BLaER1 treated with 17β-estradiol and CSF1 and Interleukin-3, amounts not matched to agents 10 nM and 100 nM (cell line): Measurements from ENCODE around the gene MGA.
A peak's percentile ranks its signal among the peaks of the same experiment; 100 is the strongest.

Source experiments
- H3K27ac ChIP-seq, 11 experiments: shearing (Covaris generic); formaldehyde crosslinking; 2 replicates each; pipeline ENCODE4 v1.8.1; 2022
- H3K27me3 ChIP-seq, 11 experiments: shearing (Covaris generic); formaldehyde crosslinking; 2 replicates each; pipeline ENCODE4 v1.8.1; 2022
- H3K36me3 ChIP-seq, 11 experiments: shearing (Covaris generic); formaldehyde crosslinking; 2 replicates each; pipeline ENCODE4 v1.8.1; 2022
- H3K4me1 ChIP-seq, 10 experiments: shearing (Covaris generic); formaldehyde crosslinking; 2 replicates each; pipeline ENCODE4 v1.8.1; 2022
- H3K4me2 ChIP-seq, 11 experiments: shearing (Covaris generic); formaldehyde crosslinking; 2 replicates each; pipeline ENCODE4 v1.8.1; 2022
- H3K4me3 ChIP-seq, 10 experiments: shearing (Covaris generic); formaldehyde crosslinking; 2 replicates each; pipeline ENCODE4 v1.8.1; 2022
- H3K9ac ChIP-seq, 11 experiments: shearing (Covaris generic); formaldehyde crosslinking; 2 replicates each; pipeline ENCODE4 v1.8.1; 2022
- H3K9me3 ChIP-seq, 11 experiments: shearing (Covaris generic); formaldehyde crosslinking; replicated peaks in 1 of 11; 2 replicates each; pipeline ENCODE4 v1.8.1; 2022
- H4K20me1 ChIP-seq, 11 experiments: shearing (Covaris generic); formaldehyde crosslinking; 2 replicates each; pipeline ENCODE4 v1.8.1; 2022
- Cebpa-rat ChIP-seq, 11 experiments: shearing (Covaris generic); IDR thresholded peaks; 2 replicates each; pipeline ENCODE4 v1.8.1; 2022

MGA gene

DNA sequence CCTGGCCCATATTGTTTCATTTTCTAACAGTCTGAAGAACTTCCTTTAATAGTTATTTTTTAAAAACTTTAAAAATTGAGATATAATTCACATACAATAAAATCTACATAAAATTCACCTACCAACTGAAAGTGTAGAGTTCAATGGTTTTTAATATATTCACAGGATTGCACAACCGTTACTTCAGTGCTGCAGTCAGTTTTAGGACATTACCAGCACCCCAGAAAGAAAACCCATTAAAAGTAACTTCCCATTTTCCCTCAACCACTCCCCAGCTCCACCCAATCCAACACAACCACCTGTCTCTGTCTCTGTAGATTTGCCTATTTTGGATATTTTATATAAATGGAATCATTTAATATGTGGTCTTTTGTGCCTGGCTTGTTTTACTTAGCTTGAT is 29.6 kb downstream of the MGA start:
- Histone ChIP-seq H3K27ac (no peak overlapping the region), H3K27me3 (no peaks in the 10 kb centered on the region), H3K9me3 (peaks cover 0 to 11% (median 0%) of the 10 kb centered on the region in 11 experiments; a peak in 2 of 22 replicates), H3K9ac (no peak overlapping the region), H3K4me1 (peaks cover 9 to 52% (median 35%) of the 10 kb centered on the region in 10 experiments; a peak in 17 of 20 replicates), H3K4me2 (peak overlapping the region in 8 of 11 experiments; percentile 22 to 68 (median 46); a peak in 14 of 22 replicates), H3K36me3 (peaks cover 0 to 27% (median 14%) of the 10 kb centered on the region in 11 experiments; a peak in 13 of 22 replicates), H3K4me3 (no peak overlapping the region), H4K20me1 (peaks cover 21 to 96% (median 80%) of the 10 kb centered on the region in 11 experiments; a peak in 20 of 22 replicates)
- peak; percentile 76 to 98 (median 94) for TF ChIP-seq Cebpa-rat (IDR thresholded peaks at IDR 0.05)

- Histone ChIP-seq H3K4me1 (peaks cover 16 to 60% (median 41%) of the 10 kb centered on the region in 10 experiments), H3K4me2 (peak overlapping the region in 5 of 11 experiments; percentile 5 to 68 (median 26); a peak in 5 of 22 replicates), H4K20me1 (peaks cover 21 to 96% (median 75%) of the 10 kb centered on the region in 11 experiments; a peak in 20 of 22 replicates), H3K36me3 (peaks cover 0 to 19% (median 6%) of the 10 kb centered on the region in 11 experiments; a peak in 12 of 22 replicates), H3K27me3 (no peaks in the 10 kb centered on the region), H3K9me3 (peaks cover 0 to 6% (median 0%) of the 10 kb centered on the region in 11 experiments; a peak in 2 of 22 replicates), H3K4me3 (no peak overlapping the region), H3K27ac (no peak overlapping the region), H3K9ac (no peak overlapping the region)
- TF ChIP-seq Cebpa-rat (IDR thresholded peaks at IDR 0.05): no peak
These were observed 30.4 kb downstream of the MGA start for GRCh38 chr15:41690636-41691035.

- no peak for TF ChIP-seq Cebpa-rat (IDR thresholded peaks at IDR 0.05)
- Histone ChIP-seq H3K36me3 (peaks cover 0 to 14% (median 4%) of the 10 kb centered on the region in 11 experiments; a peak in 18 of 22 replicates), H3K4me2 (peak overlapping the region in 6 of 11 experiments; percentile 0 to 28 (median 7); a peak in 4 of 22 replicates), H3K27me3 (no peaks in the 10 kb centered on the region), H3K4me3 (no peak overlapping the region), H3K27ac (peak overlapping the region in 2 of 11 experiments; percentile 1 to 6; a peak in 2 of 22 replicates), H4K20me1 (peaks cover 21 to 94% (median 69%) of the 10 kb centered on the region in 11 experiments; a peak in 20 of 22 replicates), H3K4me1 (peaks cover 24 to 69% (median 50%) of the 10 kb centered on the region in 10 experiments), H3K9me3 (no peaks in the 10 kb centered on the region), H3K9ac (0 out of 22 replicates have a peak overlapping the region, but pooled peaks of 1 of the 11 experiments have one; percentile 1)
These were observed 31.3 kb downstream of the MGA start for GRCh38 chr15:41691471-41691870.

DNA sequence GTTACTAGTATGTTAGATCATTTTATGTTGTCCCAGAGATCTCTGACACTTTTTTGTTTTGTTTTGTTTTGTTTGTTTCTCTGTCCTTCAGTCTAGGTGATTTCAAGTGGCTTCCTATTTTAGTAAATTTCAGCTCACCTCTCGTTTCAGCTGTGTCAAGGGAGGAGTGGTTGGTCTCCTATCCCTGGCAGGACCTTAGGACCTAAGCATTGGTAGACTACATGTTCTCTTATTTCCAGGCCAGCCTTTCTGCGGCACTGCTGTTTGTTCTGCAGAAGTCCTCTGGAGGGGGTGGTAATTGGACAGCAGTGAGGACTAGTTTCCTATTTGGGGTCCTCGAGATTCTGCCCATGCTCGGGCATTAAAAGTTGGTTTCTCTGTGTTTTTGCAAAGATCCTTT is 31.8 kb downstream of the MGA start:
- Histone ChIP-seq H4K20me1 (peaks cover 21 to 94% (median 67%) of the 10 kb centered on the region in 11 experiments; a peak in 20 of 22 replicates), H3K9me3 (no peaks in the 10 kb centered on the region), H3K4me2 (peak overlapping the region in 3 of 11 experiments; percentile 6 to 28 (median 8); a peak in 5 of 22 replicates), H3K4me3 (no peak overlapping the region), H3K36me3 (peaks cover 5 to 19% (median 10%) of the 10 kb centered on the region in 11 experiments; a peak in 18 of 22 replicates), H3K9ac (0 out of 22 replicates have a peak overlapping the region, but pooled peaks of 1 of the 11 experiments have one; percentile 1), H3K27me3 (no peaks in the 10 kb centered on the region), H3K27ac (peak overlapping the region in 1 of 11 experiments; percentile 6; a peak in 2 of 22 replicates), H3K4me1 (peaks cover 27 to 73% (median 52%) of the 10 kb centered on the region in 10 experiments)
- no peak for TF ChIP-seq Cebpa-rat (IDR thresholded peaks at IDR 0.05)

DNA sequence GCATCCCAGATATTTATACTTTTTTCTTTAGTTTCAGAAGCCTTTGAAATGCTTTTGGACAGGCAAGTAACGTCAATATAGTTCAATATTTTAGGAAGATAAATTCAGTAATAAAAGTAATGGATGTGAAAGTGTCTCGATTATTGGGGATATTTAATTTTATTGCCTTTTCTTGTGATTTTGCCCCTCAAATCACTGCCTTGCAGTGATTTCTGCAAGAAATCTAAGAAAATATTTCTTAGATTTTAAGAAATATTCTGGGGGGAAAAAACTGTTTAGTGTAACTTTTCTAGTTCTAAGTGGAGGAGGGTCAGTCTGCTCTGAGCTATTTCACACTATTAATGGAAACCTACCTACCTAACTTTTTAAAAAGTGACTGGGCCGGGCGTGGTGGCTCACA is 33.6 kb downstream of the MGA start:
- no peak overlapping the region for H3K9ac ChIP-seq
- peaks cover 18 to 36% (median 25%) of the 10 kb centered on the region in 11 experiments for H3K36me3 ChIP-seq
- no peak overlapping the region for H3K27ac ChIP-seq
- no peak overlapping the region for H3K4me3 ChIP-seq
- peaks cover 10 to 94% (median 66%) of the 10 kb centered on the region in 11 experiments; a peak in 19 of 22 replicates for H4K20me1 ChIP-seq
- H3K9me3 ChIP-seq: no peaks in the 10 kb centered on the region
- H3K4me1 ChIP-seq: peaks cover 29 to 71% (median 56%) of the 10 kb centered on the region in 10 experiments
- TF ChIP-seq Cebpa-rat (IDR thresholded peaks at IDR 0.05): no peak
- no peak overlapping the region for H3K4me2 ChIP-seq
- no peaks in the 10 kb centered on the region for H3K27me3 ChIP-seq

- no peak for TF ChIP-seq Cebpa-rat (IDR thresholded peaks at IDR 0.05)
- peaks cover 0 to 8% (median 0%) of the 10 kb centered on the region in 11 experiments; a peak in 2 of 22 replicates for H3K9me3 ChIP-seq
- peak overlapping the region; percentile 30 to 70 (median 57) for H3K4me2 ChIP-seq
- H3K4me3 ChIP-seq: peak overlapping the region in 2 of 10 experiments; percentile 8 to 27; a peak in 2 of 20 replicates
- peak overlapping the region; percentile 6 to 72 (median 52); a peak in 19 of 22 replicates for H3K27ac ChIP-seq
- no peaks in the 10 kb centered on the region for H3K27me3 ChIP-seq
- H4K20me1 ChIP-seq: peaks cover 8 to 91% (median 54%) of the 10 kb centered on the region in 11 experiments; a peak in 17 of 22 replicates
- H3K9ac ChIP-seq: peak overlapping the region in 8 of 11 experiments; percentile 7 to 61 (median 33); a peak in 11 of 22 replicates
- peaks cover 24 to 52% (median 39%) of the 10 kb centered on the region in 10 experiments for H3K4me1 ChIP-seq
- peaks cover 39 to 48% (median 47%) of the 10 kb centered on the region in 11 experiments for H3K36me3 ChIP-seq
These were observed 35.7 kb downstream of the MGA start for GRCh38 chr15:41695750-41696436.

DNA sequence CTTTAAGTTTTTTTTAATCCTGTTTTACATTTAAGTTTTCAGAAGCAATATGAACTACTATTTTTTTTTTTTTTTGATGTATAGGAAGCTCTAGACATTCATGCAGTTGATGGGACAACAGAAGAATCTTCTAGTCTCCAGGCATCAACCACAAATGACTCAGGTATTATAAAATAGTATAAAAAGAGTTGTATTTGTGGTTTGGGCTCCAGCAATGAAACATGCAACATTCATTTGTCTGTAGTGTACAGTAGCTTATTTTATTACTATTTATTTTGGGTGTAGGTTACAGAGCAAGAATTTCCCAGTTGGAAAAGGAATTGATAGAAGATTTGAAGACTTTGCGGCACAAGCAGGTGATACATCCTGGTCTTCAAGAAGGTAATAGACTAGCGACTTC is 38.6 kb downstream of the MGA start:
- Histone ChIP-seq H3K27me3 (no peaks in the 10 kb centered on the region), H3K4me3 (no peak overlapping the region), H3K27ac (no peak overlapping the region; a peak in 1 of 22 replicates), H3K9me3 (peaks cover 0 to 8% (median 0%) of the 10 kb centered on the region in 11 experiments; a peak in 2 of 22 replicates), H3K36me3 (peaks cover 53 to 74% (median 69%) of the 10 kb centered on the region in 11 experiments), H4K20me1 (peaks cover 6 to 90% (median 41%) of the 10 kb centered on the region in 11 experiments; a peak in 13 of 22 replicates), H3K9ac (no peak overlapping the region), H3K4me2 (no peak overlapping the region), H3K4me1 (peaks cover 16 to 34% (median 24%) of the 10 kb centered on the region in 10 experiments)
- no peak for TF ChIP-seq Cebpa-rat (IDR thresholded peaks at IDR 0.05)

DNA sequence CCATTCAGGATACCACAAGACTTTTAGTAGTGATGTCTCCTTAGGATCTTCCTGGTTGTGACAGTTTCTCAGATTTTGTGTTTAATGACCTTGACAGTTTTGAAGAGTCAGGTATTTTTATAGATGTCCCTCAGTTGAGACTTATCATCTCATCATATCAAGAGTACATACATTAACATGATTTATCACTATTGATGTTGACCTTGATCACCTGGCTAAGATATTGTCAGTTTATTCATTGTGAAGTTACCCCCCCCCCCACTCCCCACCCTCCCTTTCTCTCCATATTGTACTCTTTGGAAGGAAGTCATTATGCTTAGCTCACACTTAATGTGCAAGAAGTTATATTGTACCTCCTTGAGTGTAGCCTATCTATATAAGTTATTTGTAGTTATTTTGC is 42.9 kb downstream of the MGA start:
- no peak for TF ChIP-seq Cebpa-rat (IDR thresholded peaks at IDR 0.05)
- Histone ChIP-seq H3K4me3 (no peak overlapping the region), H3K4me1 (peaks cover 0 to 13% (median 5%) of the 10 kb centered on the region in 10 experiments; a peak in 10 of 20 replicates), H4K20me1 (peaks cover 9 to 91% (median 28%) of the 10 kb centered on the region in 11 experiments; a peak in 18 of 22 replicates), H3K4me2 (no peak overlapping the region), H3K9me3 (peaks cover 0 to 8% (median 0%) of the 10 kb centered on the region in 11 experiments; a peak in 2 of 22 replicates), H3K27me3 (no peaks in the 10 kb centered on the region), H3K9ac (no peak overlapping the region), H3K27ac (no peak overlapping the region), H3K36me3 (peaks cover 74 to 96% (median 88%) of the 10 kb centered on the region in 11 experiments)
